ENCODE measurements around the gene GPRIN3.
"Not testable (repeated sequence)": the region's sequence is repeated elsewhere in the genome, so short reads cannot be mapped to it uniquely, and the experiment has no call there.

Gene GPRIN3

GRCh38 chr4:89266128-89266527, 41.5 kb downstream of the GPRIN3 start:
- Mint-ChIP-seq H3K4me3 (no peak overlapping the region), H3K9me3 (no peaks in the 10 kb centered on the region), H3K4me1 (peaks cover 82% of the 10 kb centered on the region), H3K27ac (no peak overlapping the region), H3K36me3 (peaks cover 18% of the 10 kb centered on the region), H3K27me3 (no peaks in the 10 kb centered on the region)

- Mint-ChIP-seq H3K9me3 (no peaks in the 10 kb centered on the region), H3K36me3 (peaks cover 11% of the 10 kb centered on the region), H3K27ac (peak overlapping the region; percentile 52), H3K4me1 (peaks cover 81% of the 10 kb centered on the region), H3K27me3 (no peaks in the 10 kb centered on the region), H3K4me3 (no peak overlapping the region)
These were observed 44.3 kb downstream of the GPRIN3 start for GRCh38 chr4:89263265-89263664.

GRCh38 chr4:89259301-89260028, 48.1 kb downstream of the GPRIN3 start:
- no peaks in the 10 kb centered on the region for H3K9me3 Mint-ChIP-seq
- H3K4me3 Mint-ChIP-seq: no peak overlapping the region
- H3K4me1 Mint-ChIP-seq: peaks cover 93% of the 10 kb centered on the region
- peaks cover 8% of the 10 kb centered on the region for H3K36me3 Mint-ChIP-seq
- peak overlapping the region; percentile 49 for H3K27ac Mint-ChIP-seq
- no peaks in the 10 kb centered on the region for H3K27me3 Mint-ChIP-seq

GRCh38 chr4:89258506-89258905, 49.1 kb downstream of the GPRIN3 start:
- Mint-ChIP-seq H3K4me1 (peaks cover 93% of the 10 kb centered on the region), H3K9me3 (no peaks in the 10 kb centered on the region), H3K36me3 (no peaks in the 10 kb centered on the region), H3K4me3 (no peak overlapping the region), H3K27me3 (no peaks in the 10 kb centered on the region), H3K27ac (peak overlapping the region; percentile 19)

- no peaks in the 10 kb centered on the region for H3K9me3 Mint-ChIP-seq
- no peak overlapping the region for H3K4me3 Mint-ChIP-seq
- no peaks in the 10 kb centered on the region for H3K27me3 Mint-ChIP-seq
- H3K36me3 Mint-ChIP-seq: no peaks in the 10 kb centered on the region
- H3K27ac Mint-ChIP-seq: peak overlapping the region; percentile 61
- H3K4me1 Mint-ChIP-seq: peaks cover 93% of the 10 kb centered on the region
These were observed 50.2 kb downstream of the GPRIN3 start for GRCh38 chr4:89257376-89257775.

GRCh38 chr4:89256203-89256800, 51.3 kb downstream of the GPRIN3 start:
- H3K4me1 Mint-ChIP-seq: peaks cover 92% of the 10 kb centered on the region
- H3K9me3 Mint-ChIP-seq: no peaks in the 10 kb centered on the region
- no peaks in the 10 kb centered on the region for H3K27me3 Mint-ChIP-seq
- H3K4me3 Mint-ChIP-seq: no peak overlapping the region
- peaks cover 2% of the 10 kb centered on the region for H3K36me3 Mint-ChIP-seq
- peak overlapping the region; percentile 85 for H3K27ac Mint-ChIP-seq

GRCh38 chr4:89254847-89255246, 52.8 kb downstream of the GPRIN3 start:
- Mint-ChIP-seq H3K27ac (peak overlapping the region; percentile 33), H3K36me3 (peaks cover 2% of the 10 kb centered on the region), H3K4me3 (no peak overlapping the region), H3K4me1 (peaks cover 80% of the 10 kb centered on the region), H3K27me3 (no peaks in the 10 kb centered on the region), H3K9me3 (no peaks in the 10 kb centered on the region)

- not testable (repeated sequence) for H3K36me3 Mint-ChIP-seq, H3K27me3 Mint-ChIP-seq, H3K27ac Mint-ChIP-seq, H3K9me3 Mint-ChIP-seq, H3K4me3 Mint-ChIP-seq
- peaks cover 75% of the 10 kb centered on the region for H3K4me1 Mint-ChIP-seq
These were observed 53.3 kb downstream of the GPRIN3 start for GRCh38 chr4:89254347-89254746.

GRCh38 chr4:89253935-89254334, 53.7 kb downstream of the GPRIN3 start:
- Mint-ChIP-seq H3K27me3 (no peaks in the 10 kb centered on the region), H3K4me3 (no peak overlapping the region), H3K36me3 (peaks cover 5% of the 10 kb centered on the region), H3K9me3 (no peaks in the 10 kb centered on the region), H3K27ac (no peak overlapping the region), H3K4me1 (peaks cover 72% of the 10 kb centered on the region)

GRCh38 chr4:89253311-89253710, 54.3 kb downstream of the GPRIN3 start:
- peaks cover 66% of the 10 kb centered on the region for H3K4me1 Mint-ChIP-seq
- no peaks in the 10 kb centered on the region for H3K27me3 Mint-ChIP-seq
- no peak overlapping the region for H3K27ac Mint-ChIP-seq
- H3K36me3 Mint-ChIP-seq: peaks cover 5% of the 10 kb centered on the region
- no peak overlapping the region for H3K4me3 Mint-ChIP-seq
- no peaks in the 10 kb centered on the region for H3K9me3 Mint-ChIP-seq

GRCh38 chr4:89251396-89251795, 56.2 kb downstream of the GPRIN3 start:
- Mint-ChIP-seq H3K27ac (peak overlapping the region; percentile 57), H3K36me3 (peaks cover 16% of the 10 kb centered on the region)

GRCh38 chr4:89249716-89250361, 57.8 kb downstream of the GPRIN3 start:
- peaks cover 16% of the 10 kb centered on the region for H3K36me3 Mint-ChIP-seq
- H3K9me3 Mint-ChIP-seq: no peaks in the 10 kb centered on the region

More at GRCh38 chr4:89251396-89251795, 56.2 kb downstream of the GPRIN3 start:
- peaks cover 64% of the 10 kb centered on the region for H3K4me1 Mint-ChIP-seq
- H3K9me3 Mint-ChIP-seq: no peaks in the 10 kb centered on the region
- no peaks in the 10 kb centered on the region for H3K27me3 Mint-ChIP-seq
- no peak overlapping the region for H3K4me3 Mint-ChIP-seq

GRCh38 chr4:89249313-89249712, 58.3 kb downstream of the GPRIN3 start:
- Mint-ChIP-seq H3K4me1 (peaks cover 65% of the 10 kb centered on the region), H3K27ac (no peak overlapping the region), H3K27me3 (no peaks in the 10 kb centered on the region), H3K9me3 (no peaks in the 10 kb centered on the region), H3K4me3 (no peak overlapping the region), H3K36me3 (peaks cover 16% of the 10 kb centered on the region)

More at GRCh38 chr4:89249716-89250361, 57.8 kb downstream of the GPRIN3 start:
- no peak overlapping the region for H3K4me3 Mint-ChIP-seq
- no peaks in the 10 kb centered on the region for H3K27me3 Mint-ChIP-seq
- peaks cover 65% of the 10 kb centered on the region for H3K4me1 Mint-ChIP-seq
- no peak overlapping the region for H3K27ac Mint-ChIP-seq

GRCh38 chr4:89248879-89249281, 58.7 kb downstream of the GPRIN3 start:
- Mint-ChIP-seq H3K4me3 (no peak overlapping the region), H3K4me1 (peaks cover 65% of the 10 kb centered on the region), H3K9me3 (no peaks in the 10 kb centered on the region), H3K27ac (no peak overlapping the region), H3K27me3 (no peaks in the 10 kb centered on the region), H3K36me3 (peaks cover 16% of the 10 kb centered on the region)

GRCh38 chr4:89247951-89248350, 59.6 kb downstream of the GPRIN3 start:
- no peaks in the 10 kb centered on the region for H3K9me3 Mint-ChIP-seq
- H3K27ac Mint-ChIP-seq: peak overlapping the region; percentile 55
- no peak overlapping the region for H3K4me3 Mint-ChIP-seq
- peaks cover 66% of the 10 kb centered on the region for H3K4me1 Mint-ChIP-seq
- no peaks in the 10 kb centered on the region for H3K27me3 Mint-ChIP-seq
- peaks cover 16% of the 10 kb centered on the region for H3K36me3 Mint-ChIP-seq

- no peaks in the 10 kb centered on the region for H3K27me3 Mint-ChIP-seq
- H3K4me3 Mint-ChIP-seq: no peak overlapping the region
- no peaks in the 10 kb centered on the region for H3K9me3 Mint-ChIP-seq
- H3K4me1 Mint-ChIP-seq: peaks cover 65% of the 10 kb centered on the region
- H3K27ac Mint-ChIP-seq: no peak overlapping the region
- H3K36me3 Mint-ChIP-seq: peaks cover 14% of the 10 kb centered on the region
These were observed 62.1 kb downstream of the GPRIN3 start for GRCh38 chr4:89245459-89245858.

Data from activated naive CD4-positive, alpha-beta T cell treated with anti-CD3 and anti-CD28 coated beads, Interleukin-2, amount 50 U/mL, for 24 hours (primary cell).